Embryonic facial prominence (tissue), 1 donor: ENCODE data around the gene PET117.
A peak's percentile ranks its signal among the peaks of the same experiment; 100 is the strongest.
"Not testable (repeated sequence)": the region's sequence is repeated elsewhere in the genome, so short reads cannot be mapped to it uniquely, and the experiment has no call there.

Source experiments
- DNase-seq: peaks from one replicate; pipeline ENCODE4 v3.0.0-alpha.2; 2016; ENCODE audit errors: extremely low spot score

Gene PET117

DNA sequence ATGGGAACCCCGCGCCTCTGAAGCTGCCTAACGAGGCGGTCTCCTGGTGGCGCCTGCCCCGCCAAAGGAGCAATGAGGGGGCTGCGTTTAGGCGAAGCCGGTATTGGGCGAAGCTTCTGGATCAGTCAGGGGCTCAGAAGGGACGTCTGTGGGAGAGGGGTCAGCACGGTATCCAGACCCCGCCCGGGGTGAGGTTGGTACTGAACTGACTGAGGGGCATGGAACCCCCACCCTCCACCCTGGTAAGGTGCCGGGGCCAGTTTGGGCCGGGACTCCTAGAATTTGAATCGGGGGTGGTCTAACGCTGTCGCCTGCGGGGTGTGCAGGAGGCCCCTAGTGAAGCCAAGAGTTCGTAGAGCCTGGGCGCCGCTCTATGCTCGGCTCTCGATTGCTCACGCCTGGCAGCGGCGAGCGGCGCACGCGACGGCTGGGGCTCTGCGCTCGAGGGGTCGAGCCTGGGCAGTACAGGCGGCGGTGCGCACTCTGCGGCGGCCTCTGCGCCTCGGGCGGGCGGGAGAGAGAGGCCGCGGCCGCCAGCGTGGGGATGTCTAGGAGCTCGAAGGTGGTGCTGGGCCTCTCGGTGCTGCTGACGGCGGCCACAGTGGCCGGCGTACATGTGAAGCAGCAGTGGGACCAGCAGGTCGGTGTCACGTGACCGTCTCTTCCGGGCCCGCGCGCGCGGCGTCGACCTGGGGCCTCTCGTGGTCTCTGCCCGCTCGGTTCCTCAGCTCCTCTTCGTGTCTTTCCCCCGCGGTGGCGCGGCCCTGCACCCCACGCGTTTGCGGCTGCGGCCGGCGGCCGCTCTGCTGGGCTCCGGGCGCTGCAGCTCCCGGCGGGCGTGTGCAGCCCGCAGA is at the start of gene PET117, which contains the start of gene KAT14:
Gene PET117, plus strand, starts transcription at position 452 of the 854 bp plus-strand sequence. Its CDS starts 93 bp downstream, at position 545.
Gene KAT14, plus strand, starts transcription at position 452 of the 854 bp plus-strand sequence. CDS start 4,798 bp downstream, outside the sequence.
- peak; percentile 78 for DNase-seq

GRCh38 chr20:18088298-18088697 is 49.4 kb upstream of the PET117 start:
- not testable (repeated sequence) for DNase-seq

DNA sequence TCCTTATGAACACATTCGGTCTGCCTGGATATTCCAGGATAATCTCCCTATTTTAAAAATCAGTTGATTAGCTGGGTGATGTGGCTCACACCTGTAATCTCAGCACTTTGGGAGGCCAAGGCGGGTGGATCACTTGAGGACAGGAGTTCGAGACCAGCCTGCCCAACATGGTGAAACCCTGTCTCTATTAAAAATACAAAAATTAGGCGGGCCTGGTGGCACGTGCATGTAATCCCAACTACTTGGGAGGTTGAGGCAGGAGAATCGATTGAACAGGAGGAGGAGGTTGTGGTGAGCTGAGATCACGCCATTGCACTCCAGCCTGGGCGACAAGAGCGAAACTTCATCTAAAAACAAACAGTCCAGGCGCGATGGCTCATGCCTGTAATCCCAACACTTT is 48.8 kb upstream of the PET117 start:
- not testable (repeated sequence) for DNase-seq

- no peak for DNase-seq
Observed at GRCh38 chr20:18090044-18090443, 47.6 kb upstream of the PET117 start.

DNA sequence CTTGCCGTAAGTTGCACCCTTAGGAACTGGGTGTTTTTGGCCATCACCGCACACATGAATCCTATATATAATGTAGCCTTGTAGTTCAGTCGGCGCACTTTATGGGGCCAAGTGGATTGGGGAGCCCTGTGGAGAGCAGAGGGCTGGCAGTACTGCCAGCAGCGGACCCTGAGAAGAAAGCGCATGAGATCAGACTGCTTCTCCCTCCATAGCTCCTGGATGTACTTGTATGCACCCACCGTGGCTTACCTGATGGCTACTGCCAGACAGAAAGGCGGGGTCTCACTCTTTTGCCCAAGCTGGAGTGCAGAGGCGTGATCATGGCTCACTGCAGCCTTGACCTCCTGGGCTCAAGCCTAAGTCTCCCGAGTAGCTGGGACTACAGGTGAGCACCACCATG is 47.2 kb upstream of the PET117 start:
- DNase-seq, result no peak

- DNase-seq, result no peak
Observed at GRCh38 chr20:18091623-18092022, 46.0 kb upstream of the PET117 start.

DNA sequence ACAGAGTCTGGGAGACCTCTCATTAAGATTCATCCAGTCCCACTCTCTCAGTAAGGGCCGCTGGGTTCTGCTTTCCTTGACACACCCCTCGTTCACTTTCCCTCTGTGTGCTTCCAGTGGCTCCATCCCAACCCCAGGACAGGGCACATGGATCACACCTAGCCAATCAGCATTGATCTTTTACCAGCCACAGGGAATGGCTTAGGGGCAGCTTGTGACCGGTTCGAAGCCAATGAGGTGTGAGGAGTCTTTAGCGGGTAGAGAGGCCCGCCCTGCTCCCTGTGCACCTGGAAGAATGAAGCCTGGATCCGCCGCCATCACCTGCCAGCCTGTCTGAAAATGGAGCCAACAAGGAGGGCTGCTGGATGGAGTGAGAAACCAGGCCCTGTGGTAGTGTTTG is 44.8 kb upstream of the PET117 start:
- DNase-seq, result no peak

DNA sequence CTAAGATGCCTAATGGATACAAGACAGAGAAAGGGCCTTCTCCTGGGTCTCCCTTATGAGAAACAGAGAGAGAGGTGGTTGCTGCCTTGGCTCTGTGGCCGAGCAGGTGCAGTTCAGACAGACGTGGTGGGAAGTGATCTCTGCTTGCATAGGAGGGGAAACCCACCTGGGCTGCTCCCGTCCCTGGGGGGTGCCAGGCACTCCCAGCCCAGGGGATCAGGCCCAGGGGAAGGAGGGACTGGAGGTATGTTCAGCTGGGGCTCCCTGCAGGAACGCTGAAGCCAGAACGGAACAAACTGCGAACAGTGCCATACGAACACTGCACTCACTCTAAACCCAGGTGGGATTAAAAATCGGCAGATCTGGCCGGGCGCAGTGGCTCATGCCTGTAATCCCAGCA is 44.3 kb upstream of the PET117 start:
- no peak for DNase-seq

GRCh38 chr20:18094191-18094590 is 43.5 kb upstream of the PET117 start:
- DNase-seq, result no peak

GRCh38 chr20:18100569-18100968 is 37.1 kb upstream of the PET117 start:
- DNase-seq, result not testable (repeated sequence)

DNA sequence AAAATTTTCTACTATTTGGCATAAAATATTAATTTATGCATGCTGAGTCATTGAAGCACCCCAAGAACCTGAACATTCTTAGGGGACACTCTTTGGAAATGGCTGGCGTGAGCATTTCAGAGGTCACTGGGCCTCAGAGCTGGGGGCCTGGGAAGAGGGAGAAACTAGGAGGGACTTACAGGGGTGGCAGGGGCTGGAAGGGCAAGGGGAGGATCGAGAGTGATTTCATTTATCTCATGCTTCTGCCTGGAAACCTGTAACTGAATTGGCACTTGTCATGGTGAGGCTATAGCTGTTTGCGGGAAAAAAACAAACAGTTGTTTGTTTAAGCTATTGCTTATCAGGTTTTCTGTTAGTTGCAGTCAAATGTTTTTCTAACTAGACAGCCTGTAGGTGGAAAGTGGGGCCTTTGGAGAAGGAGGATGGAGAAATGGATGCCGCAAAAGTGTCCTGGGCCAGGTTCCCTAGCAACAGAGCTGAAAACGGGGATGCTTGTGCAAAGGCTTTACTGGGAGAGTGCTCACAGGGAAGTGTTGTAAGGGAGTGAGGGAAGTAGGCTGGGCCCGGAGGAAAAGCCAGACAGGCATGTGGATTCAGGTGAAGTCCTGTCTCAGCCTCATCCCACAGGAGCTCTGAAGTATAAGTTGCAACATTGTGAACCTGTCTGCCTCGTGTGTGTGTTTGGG is 36.4 kb upstream of the PET117 start:
- DNase-seq, result no peak

- no peak for DNase-seq
Observed at GRCh38 chr20:18103497-18103896, 34.2 kb upstream of the PET117 start.

- DNase-seq, result no peak
Observed at GRCh38 chr20:18108326-18108725, 29.3 kb upstream of the PET117 start.

- not testable (repeated sequence) for DNase-seq
Observed at GRCh38 chr20:18128574-18128973, 9.1 kb upstream of the PET117 start.

DNA sequence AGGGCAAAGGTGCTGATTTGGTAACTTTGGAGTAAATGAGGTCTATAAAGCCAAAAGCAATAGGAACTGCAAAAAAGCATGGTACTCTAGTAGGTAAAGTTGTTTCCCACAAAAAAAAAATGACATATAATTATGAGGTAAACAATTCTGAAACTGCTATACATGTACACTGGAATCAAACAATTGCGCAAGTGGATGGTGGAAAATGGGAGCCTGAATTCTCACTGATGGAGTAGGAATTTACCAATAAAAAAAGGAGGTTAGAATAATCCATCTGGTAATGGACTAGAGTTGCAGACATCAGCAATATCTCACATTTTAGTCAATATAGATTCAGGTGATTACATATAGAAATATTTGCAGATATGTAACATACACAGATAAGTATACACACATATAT is 5.0 kb upstream of the PET117 start:
- no peak for DNase-seq

DNA sequence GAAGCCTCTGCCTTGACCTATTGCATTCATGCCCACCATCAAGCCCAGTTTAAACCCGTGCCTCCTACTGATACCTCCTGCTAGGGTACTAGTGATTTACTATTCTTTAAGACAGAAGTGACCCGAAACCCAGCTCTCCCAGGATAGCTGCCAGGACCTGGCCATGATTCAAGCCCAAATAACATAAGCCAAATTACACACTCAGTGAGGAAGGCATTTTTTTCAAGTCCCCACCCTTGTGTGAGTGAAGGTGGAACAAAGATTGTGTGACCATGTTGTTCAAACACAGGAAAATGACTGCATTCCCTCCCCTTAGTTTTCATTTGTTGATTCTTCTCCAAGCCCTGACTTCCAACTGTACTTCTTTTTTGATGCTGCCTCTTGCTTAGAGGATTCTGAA is 3.7 kb upstream of the PET117 start:
- DNase-seq, result no peak

DNA sequence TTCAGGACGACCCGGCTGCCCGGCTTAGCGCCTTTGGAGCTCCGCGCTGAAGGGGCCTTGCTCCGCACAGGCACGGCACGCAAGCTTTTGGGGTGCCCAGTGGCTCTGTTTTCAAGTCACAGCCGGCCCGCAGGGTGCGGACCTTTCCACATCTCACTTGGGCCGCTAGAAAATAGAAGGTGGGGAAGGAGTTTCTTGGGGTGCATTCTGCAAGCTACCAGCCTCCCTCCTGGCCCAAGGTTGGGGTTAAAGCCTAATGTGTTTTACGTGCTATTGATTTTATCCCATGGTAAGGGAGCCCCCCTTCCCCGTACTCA is 561 bp downstream of the PET117 start:
- DNase-seq, result no peak

DNA sequence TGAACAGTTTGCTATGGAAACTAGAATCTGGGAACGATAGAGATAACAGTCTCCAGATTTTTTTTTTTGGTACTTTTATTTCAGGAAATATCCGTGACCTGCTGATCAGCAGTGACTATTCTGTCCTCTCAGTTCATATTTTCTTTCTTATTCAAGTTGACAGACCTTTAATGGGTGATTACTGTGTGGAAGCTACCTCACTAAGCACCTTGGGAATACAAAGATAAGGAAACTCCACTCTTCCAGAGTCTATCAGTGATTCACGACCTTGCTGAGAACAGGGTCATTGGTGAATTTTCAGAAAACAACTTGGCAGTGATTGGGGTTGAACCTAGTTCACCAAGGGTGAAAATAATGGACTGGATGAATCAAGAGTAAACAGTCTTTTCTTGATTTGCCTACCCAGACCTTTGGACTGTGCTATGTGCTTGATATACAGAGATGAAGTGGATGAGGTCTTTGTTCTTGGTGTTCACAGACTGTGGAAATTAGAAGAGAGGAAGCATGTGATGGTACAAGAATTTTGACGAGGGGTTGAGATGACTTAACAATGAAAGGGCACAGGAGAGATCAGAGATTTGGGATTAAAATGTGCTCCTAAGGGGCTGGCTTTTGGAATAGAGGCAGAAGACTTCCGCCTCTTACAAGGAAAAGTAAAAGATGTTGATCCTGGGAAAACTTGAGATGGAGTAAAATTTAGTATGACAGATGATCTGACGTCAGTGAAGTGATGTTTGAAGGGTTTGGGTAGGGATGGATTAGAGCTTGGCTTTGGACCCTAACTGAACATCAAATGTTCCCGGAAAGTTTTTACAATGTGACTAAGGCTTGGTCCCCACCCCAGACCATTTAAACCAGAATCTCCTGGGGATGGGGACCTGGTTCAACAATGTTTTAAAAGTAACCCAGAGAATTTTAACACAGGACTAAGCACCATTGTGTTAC is 1.2 kb downstream of the PET117 start:
- no peak for DNase-seq

DNA sequence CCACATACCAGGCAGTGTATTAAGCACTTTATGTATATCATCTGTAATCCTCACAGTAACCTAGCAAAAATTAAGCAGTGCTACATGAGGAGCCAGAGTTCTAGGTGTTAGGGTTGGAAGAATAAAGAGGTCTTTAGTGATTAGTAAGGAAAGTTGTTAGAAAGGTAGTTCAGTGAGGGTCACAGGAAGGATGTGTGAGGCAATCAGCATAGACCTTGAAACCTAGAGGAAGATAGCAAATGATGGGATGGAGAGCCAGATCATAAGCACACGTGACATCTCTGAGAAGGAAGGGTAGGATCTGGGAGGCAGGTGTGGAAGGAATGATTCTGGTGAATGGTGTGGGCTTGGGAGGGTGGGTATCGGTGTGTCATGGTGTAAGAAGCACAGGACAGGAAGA is 2.2 kb downstream of the PET117 start:
- no peak for DNase-seq

DNA sequence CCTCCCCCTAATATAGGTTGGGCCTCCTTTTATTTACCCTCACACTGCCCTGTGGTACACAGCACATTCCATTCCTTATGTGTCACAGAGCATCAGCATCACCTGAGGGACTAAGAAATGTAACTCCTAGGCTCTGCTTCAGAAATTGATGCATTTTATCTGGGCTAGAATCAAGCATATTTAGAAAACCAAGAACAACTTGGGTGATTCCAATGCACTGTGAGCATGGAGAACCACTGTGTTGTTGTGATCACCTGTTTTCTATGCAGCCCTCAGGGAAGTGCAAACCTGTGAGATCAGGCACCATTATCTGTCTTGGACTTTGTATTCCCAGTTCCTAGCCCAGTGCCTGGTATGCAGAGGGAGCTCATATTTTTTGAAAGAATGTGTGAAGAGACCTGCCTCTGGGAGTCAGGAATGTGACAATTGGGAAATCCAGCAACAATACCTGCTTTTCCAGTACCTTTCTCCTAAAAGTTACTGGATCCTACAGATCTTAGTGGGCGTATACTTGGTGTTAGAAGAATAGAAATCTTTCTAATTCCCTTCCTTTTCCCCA is 7.0 kb downstream of the PET117 start:
- no peak for DNase-seq

DNA sequence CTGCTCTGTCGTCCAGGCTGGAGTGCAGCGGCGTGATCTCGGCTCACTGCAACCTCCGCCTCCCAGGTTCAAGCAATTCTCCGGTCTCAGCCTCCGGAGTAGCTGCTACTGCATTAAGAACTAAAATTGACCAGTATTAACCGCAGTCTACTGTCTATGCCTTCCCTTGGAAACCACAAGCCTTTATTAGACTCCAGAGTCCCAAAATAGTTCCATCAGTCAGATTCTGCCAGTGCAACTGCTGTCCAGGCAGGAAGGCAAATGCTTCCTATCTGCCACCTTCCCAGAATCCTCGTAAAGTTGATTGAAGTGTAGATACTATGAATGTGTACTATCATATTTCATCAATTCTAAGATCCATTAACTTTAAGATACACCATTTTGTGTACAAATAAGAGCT is 16.7 kb downstream of the PET117 start:
- DNase-seq, result no peak

GRCh38 chr20:18156045-18156444 is 18.4 kb downstream of the PET117 start:
- no peak for DNase-seq
